Stimulated activated CD4-positive, alpha-beta T cell treated with anti-CD3 and anti-CD28 coated beads, Interleukin-2, amount 100 ng/mL, for 24 hours (primary cell): Measurements from ENCODE around the gene JAK3.

Experiments
- DNase-seq, 2 donors: peaks; one replicate each; pipeline ENCODE4 v3.0.0-alpha.2; 2020

Gene JAK3

GRCh38 chr19:17837972-17838371 is 9.8 kb downstream of the JAK3 start:
- DNase-seq: no peak

GRCh38 chr19:17836530-17836929 is 11.3 kb downstream of the JAK3 start:
- DNase-seq: no peak

- DNase-seq: no peak
Measured at GRCh38 chr19:17835182-17836006, 12.4 kb downstream of the JAK3 start.

- DNase-seq: no peak
Measured at GRCh38 chr19:17834350-17835181, 13.2 kb downstream of the JAK3 start.

GRCh38 chr19:17832443-17833208 is 15.2 kb downstream of the JAK3 start:
- DNase-seq: no peak

GRCh38 chr19:17831419-17831888 is 16.3 kb downstream of the JAK3 start:
- DNase-seq: no peak

GRCh38 chr19:17830567-17831418 is 17.0 kb downstream of the JAK3 start:
- DNase-seq: peak; percentile 61 to 66

GRCh38 chr19:17829855-17830566 is 17.8 kb downstream of the JAK3 start:
- DNase-seq: no peak

- no peak for DNase-seq
Measured at GRCh38 chr19:17826508-17827056, 21.2 kb downstream of the JAK3 start.

GRCh38 chr19:17824339-17824738 is 23.4 kb downstream of the JAK3 start:
- DNase-seq: no peak

GRCh38 chr19:17821190-17821589 is 26.6 kb downstream of the JAK3 start, which contains the start of gene INSL3:
INSL3 (minus strand) TSS chr19:17821519; CDS start chr19:17821506, 13 bp downstream.
- no peak for DNase-seq

- no peak for DNase-seq
Measured at GRCh38 chr19:17817668-17818363, 30.0 kb downstream of the JAK3 start.

- no peak for DNase-seq
Measured at GRCh38 chr19:17812099-17812498, 35.7 kb downstream of the JAK3 start.

- no peak for DNase-seq
Measured at GRCh38 chr19:17811681-17812080, 36.1 kb downstream of the JAK3 start.

- no peak for DNase-seq
Measured at GRCh38 chr19:17811103-17811502, 36.7 kb downstream of the JAK3 start.

- no peak for DNase-seq
Measured at GRCh38 chr19:17807731-17808316, 40.0 kb downstream of the JAK3 start.

GRCh38 chr19:17806945-17807344 is 40.8 kb downstream of the JAK3 start:
- no peak for DNase-seq

GRCh38 chr19:17805427-17805826 is 42.4 kb downstream of the JAK3 start:
- no peak for DNase-seq

GRCh38 chr19:17803264-17803896 is 44.4 kb downstream of the JAK3 start:
- no peak for DNase-seq
